Measurements from ENCODE around the gene HOGA1.

DNA sequence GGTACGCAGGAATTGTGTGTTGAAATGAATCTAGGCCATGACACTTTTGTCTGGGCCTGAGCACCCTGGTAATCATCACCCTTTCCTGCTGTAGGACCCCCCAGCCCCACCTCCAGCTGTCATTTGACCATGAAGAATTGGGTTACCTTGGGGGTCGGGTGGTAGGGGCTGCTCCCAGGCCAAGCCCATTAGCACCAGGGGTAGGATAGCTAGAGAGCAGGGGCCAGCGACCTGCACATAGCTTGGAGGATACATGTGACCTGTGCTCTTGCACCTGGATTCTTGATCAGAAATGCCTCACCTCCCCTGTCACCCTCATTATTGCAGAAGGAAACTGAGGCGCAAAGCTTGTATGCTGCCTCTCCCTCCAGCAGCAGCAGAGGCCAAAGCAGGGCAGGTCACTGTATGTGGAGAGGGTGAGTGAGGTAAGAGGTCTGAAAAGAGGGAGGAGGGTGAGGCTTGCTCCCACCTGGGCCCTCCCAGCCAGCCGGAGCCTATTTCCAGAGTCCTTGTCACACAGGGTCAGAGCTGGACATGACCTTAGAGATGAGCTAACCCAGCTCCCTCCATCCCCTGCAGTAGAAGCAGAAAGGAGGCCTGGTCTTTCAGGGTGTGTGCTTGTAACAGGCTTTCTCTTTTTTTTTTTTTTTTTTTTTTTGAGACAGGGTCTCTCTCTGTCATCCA, 46.9 kb upstream of the HOGA1 start:
- TF ChIP-seq RBM22 (optimal IDR thresholded peaks at IDR 0.05; ENCODE audit: low read length): no peak
- no peak for TF ChIP-seq RELA (CRISPR knock-in tag; IDR thresholded peaks at IDR 0.05)
- TF ChIP-seq, protein P1, sequence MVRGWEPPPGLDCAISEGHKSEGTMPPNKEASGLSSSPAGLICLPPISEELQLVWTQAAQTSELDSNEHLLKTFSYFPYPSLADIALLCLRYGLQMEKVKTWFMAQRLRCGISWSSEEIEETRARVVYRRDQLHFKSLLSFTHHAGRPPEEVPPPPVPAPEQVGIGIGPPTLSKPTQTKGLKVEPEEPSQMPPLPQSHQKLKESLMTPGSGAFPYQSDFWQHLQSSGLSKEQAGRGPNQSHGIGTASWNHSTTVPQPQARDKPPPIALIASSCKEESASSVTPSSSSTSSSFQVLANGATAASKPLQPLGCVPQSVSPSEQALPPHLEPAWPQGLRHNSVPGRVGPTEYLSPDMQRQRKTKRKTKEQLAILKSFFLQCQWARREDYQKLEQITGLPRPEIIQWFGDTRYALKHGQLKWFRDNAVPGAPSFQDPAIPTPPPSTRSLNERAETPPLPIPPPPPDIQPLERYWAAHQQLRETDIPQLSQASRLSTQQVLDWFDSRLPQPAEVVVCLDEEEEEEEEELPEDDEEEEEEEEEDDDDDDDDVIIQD (CRISPR knock-in tag; IDR thresholded peaks at IDR 0.05; ENCODE audit: low read depth): no peak
- TF ChIP-seq TAF15 (IDR thresholded peaks at IDR 0.05; ENCODE audit: low read depth, low read length, poor library complexity, severe bottlenecking): no peak
- no peak for TF ChIP-seq POLR2AphosphoS5 (IDR thresholded peaks at IDR 0.05; ENCODE audit: low read depth, low read length)
- no peak for TF ChIP-seq KDM2A (CRISPR knock-in tag; IDR thresholded peaks at IDR 0.05; ENCODE audit: borderline replicate concordance, low read depth)
- no peak for TF ChIP-seq POLR2A (IDR thresholded peaks at IDR 0.05; ENCODE audit: insufficient read depth in 1 of 2, low read depth in 2 of 2, low read length in 2 of 2)
- no peak for TF ChIP-seq ZNF501 (CRISPR knock-in tag; IDR thresholded peaks at IDR 0.05)
- TF ChIP-seq ZNF383 (CRISPR knock-in tag; IDR thresholded peaks at IDR 0.05; ENCODE audit: borderline replicate concordance): no peak
- no peak for TF ChIP-seq ZFX (CRISPR knock-in tag; IDR thresholded peaks at IDR 0.05; ENCODE audit: low read depth)
- TF ChIP-seq, protein P2, sequence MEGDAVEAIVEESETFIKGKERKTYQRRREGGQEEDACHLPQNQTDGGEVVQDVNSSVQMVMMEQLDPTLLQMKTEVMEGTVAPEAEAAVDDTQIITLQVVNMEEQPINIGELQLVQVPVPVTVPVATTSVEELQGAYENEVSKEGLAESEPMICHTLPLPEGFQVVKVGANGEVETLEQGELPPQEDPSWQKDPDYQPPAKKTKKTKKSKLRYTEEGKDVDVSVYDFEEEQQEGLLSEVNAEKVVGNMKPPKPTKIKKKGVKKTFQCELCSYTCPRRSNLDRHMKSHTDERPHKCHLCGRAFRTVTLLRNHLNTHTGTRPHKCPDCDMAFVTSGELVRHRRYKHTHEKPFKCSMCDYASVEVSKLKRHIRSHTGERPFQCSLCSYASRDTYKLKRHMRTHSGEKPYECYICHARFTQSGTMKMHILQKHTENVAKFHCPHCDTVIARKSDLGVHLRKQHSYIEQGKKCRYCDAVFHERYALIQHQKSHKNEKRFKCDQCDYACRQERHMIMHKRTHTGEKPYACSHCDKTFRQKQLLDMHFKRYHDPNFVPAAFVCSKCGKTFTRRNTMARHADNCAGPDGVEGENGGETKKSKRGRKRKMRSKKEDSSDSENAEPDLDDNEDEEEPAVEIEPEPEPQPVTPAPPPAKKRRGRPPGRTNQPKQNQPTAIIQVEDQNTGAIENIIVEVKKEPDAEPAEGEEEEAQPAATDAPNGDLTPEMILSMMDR (CRISPR knock-in tag; IDR thresholded peaks at IDR 0.05): no peak
- TF ChIP-seq, protein P3, sequence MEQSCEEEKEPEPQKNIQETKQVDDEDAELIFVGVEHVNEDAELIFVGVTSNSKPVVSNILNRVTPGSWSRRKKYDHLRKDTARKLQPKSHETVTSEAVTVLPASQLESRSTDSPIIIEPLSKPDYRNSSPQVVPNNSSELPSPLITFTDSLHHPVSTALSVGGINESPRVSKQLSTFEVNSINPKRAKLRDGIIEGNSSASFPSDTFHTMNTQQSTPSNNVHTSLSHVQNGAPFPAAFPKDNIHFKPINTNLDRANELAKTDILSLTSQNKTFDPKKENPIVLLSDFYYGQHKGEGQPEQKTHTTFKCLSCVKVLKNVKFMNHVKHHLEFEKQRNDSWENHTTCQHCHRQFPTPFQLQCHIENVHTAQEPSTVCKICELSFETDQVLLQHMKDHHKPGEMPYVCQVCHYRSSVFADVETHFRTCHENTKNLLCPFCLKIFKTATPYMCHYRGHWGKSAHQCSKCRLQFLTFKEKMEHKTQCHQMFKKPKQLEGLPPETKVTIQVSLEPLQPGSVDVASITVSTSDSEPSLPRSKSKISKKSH (CRISPR knock-in tag; IDR thresholded peaks at IDR 0.05; ENCODE audit: borderline replicate concordance): no peak

Data from HepG2 (cell line).